22Rv1 (cell line): Measurements from ENCODE around the gene PCGF1.

Experiments
- CTCF ChIP-seq: fragments of 450-650 bp; IDR thresholded peaks from 2 replicates; pipeline ENCODE4 v1.5.1; 2017; ENCODE audit warnings: mild to moderate bottlenecking
- ZFX ChIP-seq: fragments of 450-650 bp; IDR thresholded peaks from 2 replicates; pipeline ENCODE4 v1.6.1; 2017; ENCODE audit warnings: antibody characterized with exemption, borderline replicate concordance

GRCh38 chr2:74528600-74529356 is 21.3 kb upstream of the PCGF1 start:
- no peak for TF ChIP-seq CTCF
- no peak for TF ChIP-seq ZFX
